NCI-H1092 treated with DMSO at 0.1 percent for 48 hours (cell line): Measurements from ENCODE around the gene MTA2.
A peak's percentile ranks its signal among the peaks of the same experiment; 100 is the strongest.
"Not testable (repeated sequence)": the region's sequence is repeated elsewhere in the genome, so short reads cannot be mapped to it uniquely, and the experiment has no call there.

Source experiments
- DNase-seq: peaks from one replicate; lab custom pipeline; 2025; lab: John Stamatoyannopoulos, UW

MTA2 gene

GRCh38 chr11:62592146-62592815 is 9.4 kb downstream of the MTA2 start:
- no peak for DNase-seq

DNA sequence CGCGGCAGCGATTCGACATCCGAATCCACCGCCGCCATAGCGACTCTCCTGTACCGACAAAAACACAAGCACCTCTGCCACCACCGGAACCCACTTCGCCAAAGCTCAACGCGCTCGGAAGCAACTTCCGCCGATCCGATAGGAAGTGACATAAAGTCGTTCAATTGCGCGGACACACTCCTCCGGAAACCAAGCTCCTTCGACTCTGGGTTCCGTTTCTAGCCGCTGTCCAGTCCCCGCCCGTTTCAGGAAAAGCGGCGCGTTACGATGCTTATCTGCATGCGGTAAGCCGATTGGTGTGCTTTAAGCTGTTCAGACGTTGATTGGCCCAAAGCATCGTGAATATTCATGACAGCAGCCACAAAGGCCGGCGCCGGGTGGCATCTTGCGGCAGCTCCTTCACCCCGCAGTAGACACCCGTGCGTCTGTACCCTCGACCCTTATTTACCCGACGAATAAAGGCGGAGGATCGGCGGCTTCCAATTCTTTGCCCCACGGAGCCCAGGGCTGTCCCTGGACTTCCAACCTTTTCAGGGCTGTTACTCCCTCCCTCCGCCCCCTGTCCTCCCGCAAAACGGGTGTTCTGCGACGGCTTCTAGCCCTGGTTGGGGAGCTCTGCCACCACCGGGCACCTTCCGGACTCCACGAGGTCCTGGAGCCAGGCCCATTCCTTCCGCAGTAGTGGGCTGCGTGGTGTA is 10.1 kb downstream of the MTA2 start, which contains the start of gene TUT1:
Gene TUT1, minus strand, starts transcription at position 76 of the 698 bp plus-strand sequence. Its CDS starts 38 bp downstream, at position 38.
- DNase-seq, result peak; percentile 100

- no peak for DNase-seq
These were observed 12.6 kb downstream of the MTA2 start for GRCh38 chr11:62588966-62589637.

GRCh38 chr11:62585356-62585755 is 16.3 kb downstream of the MTA2 start:
- DNase-seq, result not testable (repeated sequence)

- not testable (repeated sequence) for DNase-seq
These were observed 19.9 kb downstream of the MTA2 start for GRCh38 chr11:62581735-62582134.

DNA sequence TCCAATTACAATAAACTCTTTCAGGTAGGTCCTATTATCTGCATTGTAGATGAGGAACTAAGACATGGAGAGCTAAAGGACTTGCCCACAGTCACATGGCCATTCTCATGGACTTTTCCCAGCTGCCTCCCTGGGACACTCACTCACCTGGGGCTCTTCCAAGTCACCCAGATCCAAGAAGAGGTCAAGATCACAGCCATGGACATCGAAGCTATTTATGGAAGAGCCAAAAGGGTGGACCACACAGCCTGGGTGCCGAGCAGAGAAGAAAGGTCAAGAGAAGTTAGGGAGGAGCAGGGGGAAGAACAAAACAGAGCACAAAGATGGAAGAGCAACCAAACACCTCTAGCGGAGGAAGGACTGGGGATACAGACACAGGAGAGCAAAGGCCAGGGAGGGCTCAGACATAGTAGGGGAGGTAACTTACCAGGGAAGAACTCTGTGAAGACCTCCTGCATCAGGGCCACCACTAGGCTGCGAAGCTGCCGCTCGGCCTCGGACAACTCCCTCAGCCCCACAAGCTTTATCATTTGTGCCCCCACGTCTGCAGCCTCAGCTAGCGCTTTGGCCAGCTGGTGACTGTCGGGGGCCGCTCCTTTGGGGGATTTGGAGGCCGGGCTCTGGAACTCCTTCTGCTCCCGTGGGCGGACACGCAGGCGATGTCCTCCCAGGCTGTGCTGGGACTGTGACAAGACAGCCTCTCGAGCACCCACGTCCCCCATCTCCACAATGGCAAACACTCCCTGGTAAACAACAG is 20.5 kb downstream of the MTA2 start:
- DNase-seq, result no peak

GRCh38 chr11:62579252-62579651 is 22.4 kb downstream of the MTA2 start:
- DNase-seq, result no peak

DNA sequence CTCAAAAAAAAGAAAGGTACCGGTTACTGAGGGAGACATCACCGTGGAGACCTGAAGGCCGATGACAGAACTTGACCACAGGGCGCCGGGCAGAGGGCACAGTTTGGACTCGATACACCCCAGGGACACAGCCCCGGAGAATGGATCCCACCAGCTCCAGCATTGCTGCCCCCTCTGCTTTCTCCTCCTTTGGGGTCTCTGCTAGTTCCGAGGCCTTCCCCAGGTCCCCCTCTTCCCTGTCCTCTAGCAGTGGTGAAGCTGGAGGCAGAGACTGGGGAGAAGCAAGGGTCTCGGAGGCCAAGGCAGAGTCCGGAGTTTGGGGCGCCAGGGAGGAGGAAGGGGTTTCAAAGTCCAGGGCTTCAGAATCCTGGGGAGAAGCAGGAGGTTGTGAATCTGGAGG is 23.1 kb downstream of the MTA2 start:
- DNase-seq, result no peak

GRCh38 chr11:62577046-62577714 is 24.5 kb downstream of the MTA2 start:
- no peak for DNase-seq

GRCh38 chr11:62575837-62576236 is 25.8 kb downstream of the MTA2 start:
- DNase-seq, result no peak

GRCh38 chr11:62575156-62575555 is 26.5 kb downstream of the MTA2 start:
- DNase-seq, result peak; percentile 65

DNA sequence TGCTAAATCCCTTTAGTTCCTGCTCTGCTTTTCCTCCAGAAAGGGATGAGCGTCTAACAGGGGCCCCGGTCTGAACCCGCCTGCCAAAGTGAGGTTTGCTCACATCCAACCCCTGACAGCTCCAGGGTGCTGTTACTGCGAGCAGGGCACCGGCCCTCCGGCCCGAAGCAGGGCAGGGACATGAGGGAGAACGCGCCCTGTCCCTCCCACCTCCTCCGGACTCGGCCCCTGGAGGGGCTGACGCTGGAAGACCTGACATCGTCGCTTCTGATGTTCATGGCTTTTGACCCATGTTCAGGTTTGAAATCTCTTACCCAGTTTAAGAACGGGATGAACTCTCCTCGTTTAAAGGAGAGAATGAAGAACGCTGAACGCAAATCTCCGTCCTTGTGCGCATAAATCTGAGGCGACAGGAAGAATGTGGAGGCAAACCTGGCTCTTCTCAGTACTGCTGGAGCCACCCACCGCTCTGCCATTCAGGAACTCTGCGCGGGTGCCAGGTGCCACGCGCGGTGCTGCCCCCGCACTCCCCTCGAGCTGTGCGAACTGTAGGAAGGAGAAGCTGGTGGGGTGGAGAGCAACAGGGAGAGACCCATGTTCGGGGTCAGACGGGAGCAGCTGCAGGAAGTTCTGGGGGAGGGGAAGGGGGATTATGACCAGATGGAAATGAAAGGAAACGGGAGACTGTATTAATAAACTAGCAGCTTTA is 27.1 kb downstream of the MTA2 start:
- peak; percentile 65 for DNase-seq

DNA sequence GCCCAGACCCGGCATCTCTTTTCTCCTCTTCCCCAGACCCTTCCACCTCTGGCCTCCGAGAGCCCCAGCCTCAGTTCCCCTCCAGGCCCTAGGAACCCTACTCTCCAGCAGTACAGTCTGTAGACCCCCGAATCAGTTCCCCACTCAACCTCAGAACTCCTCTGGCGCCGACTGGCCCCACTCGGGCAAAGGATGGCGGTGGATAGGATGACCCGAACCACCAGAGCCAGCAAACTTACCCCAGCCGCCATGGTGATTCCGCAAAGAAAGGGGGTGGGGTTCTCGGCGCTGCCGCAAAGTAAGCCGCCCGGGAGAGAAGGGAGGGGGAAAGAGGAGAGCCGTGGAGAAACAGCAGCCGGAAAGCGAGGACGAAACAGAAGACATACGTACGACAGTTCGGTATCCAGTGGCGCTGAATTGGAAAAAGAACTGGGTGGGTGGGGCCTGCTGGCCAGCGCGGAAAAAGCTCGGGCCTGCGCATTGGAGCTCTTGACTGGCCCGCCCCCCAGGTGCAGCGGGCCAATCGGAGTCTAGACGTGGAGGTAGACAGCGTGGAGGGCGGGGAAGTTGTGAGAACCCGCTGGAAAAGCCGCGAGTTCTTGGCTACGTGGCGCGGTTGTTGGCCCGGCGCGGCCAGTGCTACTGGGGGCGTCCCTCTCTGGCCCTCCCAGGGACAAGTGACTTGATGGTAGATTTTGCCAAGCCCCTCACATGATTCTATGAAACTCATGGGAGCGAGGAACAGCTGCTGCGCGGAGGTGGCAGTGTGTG is 27.9 kb downstream of the MTA2 start, which contains the start of gene EEF1G:
Gene EEF1G, minus strand, starts transcription at position 300 of the 771 bp plus-strand sequence. Its CDS starts 49 bp downstream, at position 251.
- DNase-seq, result peak; percentile 100

DNA sequence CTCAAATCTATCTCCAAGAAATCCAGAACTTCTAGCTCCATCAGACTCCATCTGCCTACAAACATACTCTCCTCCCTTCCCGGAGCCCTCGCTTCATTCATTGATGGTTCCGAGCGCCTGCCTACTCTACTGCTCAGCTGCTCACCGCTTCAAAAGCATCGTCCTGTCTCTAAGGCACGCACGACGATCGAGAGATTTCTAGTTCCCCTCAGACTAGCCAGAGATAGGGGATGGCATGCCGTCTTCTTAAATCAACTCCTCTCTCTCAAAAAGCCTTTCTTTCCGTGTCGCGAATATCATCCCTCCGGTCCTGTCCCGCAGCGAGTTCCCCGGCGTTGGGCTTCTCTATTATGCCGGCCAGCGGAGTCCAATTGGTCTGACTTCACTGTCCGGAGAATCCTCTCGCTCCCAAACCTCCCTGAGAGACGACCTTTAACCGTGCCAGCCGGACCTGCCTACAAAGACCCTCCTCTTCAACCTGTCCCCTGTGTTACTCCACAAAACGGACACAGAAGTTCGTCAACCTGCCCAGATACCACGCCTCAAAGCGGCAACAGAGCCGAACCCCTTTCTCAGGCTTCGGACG is 28.6 kb downstream of the MTA2 start:
- DNase-seq, result peak; percentile 47

DNA sequence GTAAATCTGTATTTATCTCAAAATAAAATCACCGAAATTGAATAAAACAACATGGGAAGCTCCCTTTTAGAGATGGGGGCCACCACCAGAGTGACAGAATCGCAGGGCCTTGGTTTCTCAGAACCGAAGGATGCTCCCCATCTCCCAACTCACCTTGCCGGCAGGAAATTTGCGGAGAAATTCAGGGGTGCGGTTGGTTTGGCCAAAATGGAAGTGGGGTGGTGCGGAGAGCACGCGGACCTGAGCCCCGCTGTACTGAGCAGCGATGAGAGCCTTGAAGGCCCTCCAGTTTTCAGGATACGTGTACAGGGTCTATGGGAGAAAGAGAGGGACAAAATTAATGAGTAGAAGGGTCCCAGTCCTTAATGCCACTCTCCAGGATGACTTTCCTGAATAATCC is 29.2 kb downstream of the MTA2 start:
- DNase-seq, result no peak

- DNase-seq, result not testable (repeated sequence)
These were observed 30.2 kb downstream of the MTA2 start for GRCh38 chr11:62571493-62571892.

- DNase-seq, result not testable (repeated sequence)
These were observed 30.8 kb downstream of the MTA2 start for GRCh38 chr11:62570903-62571302.

DNA sequence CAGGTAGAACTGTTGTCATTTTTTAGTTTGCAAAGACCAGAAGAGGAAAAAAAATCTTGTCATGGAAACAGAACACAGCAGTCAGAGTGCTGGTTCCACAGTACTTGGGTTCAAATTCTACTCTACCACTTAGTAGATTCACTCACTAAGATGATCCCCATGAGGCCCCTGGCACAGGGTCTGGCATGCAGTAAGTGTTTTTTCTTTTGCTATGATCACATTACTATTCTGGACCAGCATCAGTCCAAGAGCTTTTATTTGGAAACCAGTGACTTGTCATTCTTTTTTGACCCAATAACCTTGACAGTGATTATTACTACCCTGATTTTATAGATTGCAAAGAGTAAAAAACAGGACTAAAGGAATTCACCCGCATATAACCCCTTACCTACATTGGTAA is 32.1 kb downstream of the MTA2 start:
- DNase-seq, result no peak

- DNase-seq, result no peak
These were observed 34.5 kb downstream of the MTA2 start for GRCh38 chr11:62567018-62567633.
